GM19438 (cell line): ENCODE measurements around the gene DDB1.
"Not testable (repeated sequence)": the region's sequence is repeated elsewhere in the genome, so short reads cannot be mapped to it uniquely, and the experiment has no call there.

Experiments used
- ATAC-seq: cut with Tn5 transposase; IDR thresholded peaks from one replicate; pipeline ENCODE4 v1.9.1; 2021; ENCODE audit warnings: low read depth; ENCODE audit not compliant: unreplicated experiment

The DDB1 gene

GRCh38 chr11:61274084-61274483, 58.8 kb downstream of the DDB1 start:
- ATAC-seq: no peak

- ATAC-seq: no peak
Observed at GRCh38 chr11:61273178-61274078, 59.5 kb downstream of the DDB1 start.

- no peak for ATAC-seq
Observed at GRCh38 chr11:61272731-61273130, 60.2 kb downstream of the DDB1 start.

- ATAC-seq: no peak
Observed at GRCh38 chr11:61270354-61271076, 62.4 kb downstream of the DDB1 start.

GRCh38 chr11:61268588-61269250, 64.2 kb downstream of the DDB1 start:
- no peak for ATAC-seq

GRCh38 chr11:61267437-61267841, 65.5 kb downstream of the DDB1 start:
- ATAC-seq: no peak

GRCh38 chr11:61266602-61267001, 66.3 kb downstream of the DDB1 start:
- no peak for ATAC-seq

GRCh38 chr11:61265357-61265756, 67.5 kb downstream of the DDB1 start:
- no peak for ATAC-seq

- ATAC-seq: no peak
Observed at GRCh38 chr11:61264795-61265194, 68.1 kb downstream of the DDB1 start.

- ATAC-seq: no peak
Observed at GRCh38 chr11:61264371-61264770, 68.5 kb downstream of the DDB1 start.

GRCh38 chr11:61259363-61259762, 73.5 kb downstream of the DDB1 start:
- ATAC-seq: no peak

GRCh38 chr11:61258546-61258945, 74.4 kb downstream of the DDB1 start:
- ATAC-seq: no peak

GRCh38 chr11:61256710-61257482, 76.0 kb downstream of the DDB1 start:
- ATAC-seq: no peak

- ATAC-seq: no peak
Observed at GRCh38 chr11:61254403-61255025, 78.4 kb downstream of the DDB1 start.

GRCh38 chr11:61252332-61252731, 80.6 kb downstream of the DDB1 start:
- not testable (repeated sequence) for ATAC-seq

GRCh38 chr11:61250796-61251765, 81.8 kb downstream of the DDB1 start:
- not testable (repeated sequence) for ATAC-seq
